Neutrophil (primary cell): ENCODE results near the gene TIGD1.

Experiments
- H3K27ac ChIP-seq: fragments of 200-600 bp; sonication (generic); 2 replicates; pipeline ENCODE4 v1.5.1; 2016; ENCODE audit warnings: mild to moderate bottlenecking, moderate library complexity
- H3K27me3 ChIP-seq: fragments of 200-600 bp; sonication (generic); 2 replicates; pipeline ENCODE4 v1.6.0; 2016; ENCODE audit warnings: mild to moderate bottlenecking
- H3K36me3 ChIP-seq: fragments of 200-600 bp; sonication (generic); 2 replicates; pipeline ENCODE4 v1.5.1; 2017
- H3K4me1 ChIP-seq, 2 experiments: fragments of 200-600 bp in 1 of 2; sonication (generic) in 1 of 2; 1 replicate in 1 of 2; 2 replicates in 1 of 2; pipeline versions ENCODE4 v1.5.1 to v1.6.1; 2013 to 2016; ENCODE audit warnings: low read depth in 1 of 2, low read length in 1 of 2, mild to moderate bottlenecking in 1 of 2, moderate library complexity in 1 of 2; ENCODE audit not compliant: control insufficient read depth in 1 of 2, insufficient read depth in 1 of 2
- H3K4me3 ChIP-seq, 2 experiments: fragments of 200-600 bp in 1 of 2; sonication (generic) in 1 of 2; 1 replicate in 1 of 2; 2 replicates in 1 of 2; pipeline ENCODE4 v1.5.1; 2013 to 2016; ENCODE audit warnings: low read depth in 1 of 2, low read length in 1 of 2, mild to moderate bottlenecking in 1 of 2, moderate library complexity in 1 of 2
- H3K9me3 ChIP-seq: fragments of 200-600 bp; sonication (generic); 2 replicates; pipeline ENCODE4 v1.5.1; 2016
- CTCF ChIP-seq: fragments of 200-600 bp; sonication (generic); IDR thresholded peaks from 2 replicates; pipeline ENCODE4 v1.5.1; 2016; ENCODE audit warnings: antibody characterized with exemption

TIGD1 gene

GRCh38 chr2:232550354-232551249 is at the start of gene TIGD1, which contains the start of gene EIF4E2:
TIGD1 (minus strand) TSS chr2:232550557; CDS start chr2:232549882, 675 bp downstream.
EIF4E2 (plus strand) TSS chr2:232550689; CDS start chr2:232550725, 36 bp downstream.
- Histone ChIP-seq H3K36me3 (peaks cover 4% of the 10 kb centered on the region), H3K4me1 (peaks cover 20 to 25% of the 10 kb centered on the region in 2 experiments), H3K9me3 (no peaks in the 10 kb centered on the region), H3K27me3 (no peaks in the 10 kb centered on the region), H3K4me3 (peak within 1 kb of the TSS; percentile 72 to 95), H3K27ac (peak within 1 kb of the TSS; percentile 96)
- TF ChIP-seq CTCF: peak; percentile 82

DNA sequence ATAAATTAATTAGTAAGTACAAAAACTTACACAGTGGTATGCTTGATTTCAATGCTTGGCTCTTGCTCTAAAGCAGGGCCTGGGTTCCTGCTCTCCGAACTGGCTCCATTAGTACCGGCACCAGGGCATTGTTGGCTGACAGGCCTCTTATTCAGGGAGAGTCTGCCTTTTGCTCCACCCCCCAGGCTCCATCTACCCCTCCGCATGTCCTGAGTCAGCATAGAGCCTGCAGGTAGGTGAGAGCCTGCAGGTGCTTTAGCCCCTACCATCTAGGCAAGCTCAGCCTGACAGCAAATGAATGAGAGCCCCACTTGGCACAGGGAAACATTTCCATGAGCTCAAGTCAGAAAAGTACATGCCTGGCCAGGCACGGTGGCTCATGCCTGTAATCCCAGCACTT is 47.9 kb upstream of the TIGD1 start:
- TF ChIP-seq CTCF: no peak
- no peaks in the 10 kb centered on the region for H3K36me3 ChIP-seq

GRCh38 chr2:232597362-232598079 is 47.2 kb upstream of the TIGD1 start:
- H3K27ac ChIP-seq: no peak overlapping the region
- TF ChIP-seq CTCF: no peak
- H3K4me1 ChIP-seq: no peaks in the 10 kb centered on the region
- no peaks in the 10 kb centered on the region for H3K9me3 ChIP-seq
- H3K36me3 ChIP-seq: no peaks in the 10 kb centered on the region
- H3K4me3 ChIP-seq: no peak overlapping the region
- H3K27me3 ChIP-seq: no peaks in the 10 kb centered on the region

More for the DNA sequence above, 47.9 kb upstream of the TIGD1 start:
- Histone ChIP-seq H3K27me3 (no peaks in the 10 kb centered on the region), H3K9me3 (no peaks in the 10 kb centered on the region), H3K4me3 (no peak overlapping the region), H3K4me1 (no peaks in the 10 kb centered on the region), H3K27ac (no peak overlapping the region)

- Histone ChIP-seq H3K9me3 (no peaks in the 10 kb centered on the region), H3K36me3 (no peaks in the 10 kb centered on the region), H3K4me1 (no peaks in the 10 kb centered on the region), H3K4me3 (no peak overlapping the region), H3K27me3 (no peaks in the 10 kb centered on the region), H3K27ac (no peak overlapping the region)
- no peak for TF ChIP-seq CTCF
Measured at GRCh38 chr2:232593982-232594381, 43.6 kb upstream of the TIGD1 start.

- no peak overlapping the region for H3K27ac ChIP-seq
- H3K27me3 ChIP-seq: no peaks in the 10 kb centered on the region
- no peak for TF ChIP-seq CTCF
- H3K4me1 ChIP-seq: no peaks in the 10 kb centered on the region
- no peaks in the 10 kb centered on the region for H3K9me3 ChIP-seq
- no peaks in the 10 kb centered on the region for H3K36me3 ChIP-seq
- no peak overlapping the region for H3K4me3 ChIP-seq
Measured at GRCh38 chr2:232592772-232593395, 42.5 kb upstream of the TIGD1 start.
